Body of pancreas (tissue), 4 donors: Measurements from ENCODE around the gene RNU6-9.

Experiments
- POLR2A ChIP-seq, 3 donors: fragments of 450-650 bp; IDR thresholded peaks; one replicate each; pipeline ENCODE4 v1.6.1; 2016; ENCODE audit warnings: antibody characterized with exemption in 3 of 3, mild to moderate bottlenecking in 2 of 3
- TF ChIP-seq, protein P1 (sequence below), 7 experiments: fragments of 450-650 bp in 4 of 7; fragments of 200-600 bp in 3 of 7; sonication (generic) in 3 of 7; IDR thresholded peaks; one replicate each; pipeline ENCODE4 v1.5.1; 2016 to 2019; ENCODE audit warnings: antibody characterized with exemption in 7 of 7

DNA sequence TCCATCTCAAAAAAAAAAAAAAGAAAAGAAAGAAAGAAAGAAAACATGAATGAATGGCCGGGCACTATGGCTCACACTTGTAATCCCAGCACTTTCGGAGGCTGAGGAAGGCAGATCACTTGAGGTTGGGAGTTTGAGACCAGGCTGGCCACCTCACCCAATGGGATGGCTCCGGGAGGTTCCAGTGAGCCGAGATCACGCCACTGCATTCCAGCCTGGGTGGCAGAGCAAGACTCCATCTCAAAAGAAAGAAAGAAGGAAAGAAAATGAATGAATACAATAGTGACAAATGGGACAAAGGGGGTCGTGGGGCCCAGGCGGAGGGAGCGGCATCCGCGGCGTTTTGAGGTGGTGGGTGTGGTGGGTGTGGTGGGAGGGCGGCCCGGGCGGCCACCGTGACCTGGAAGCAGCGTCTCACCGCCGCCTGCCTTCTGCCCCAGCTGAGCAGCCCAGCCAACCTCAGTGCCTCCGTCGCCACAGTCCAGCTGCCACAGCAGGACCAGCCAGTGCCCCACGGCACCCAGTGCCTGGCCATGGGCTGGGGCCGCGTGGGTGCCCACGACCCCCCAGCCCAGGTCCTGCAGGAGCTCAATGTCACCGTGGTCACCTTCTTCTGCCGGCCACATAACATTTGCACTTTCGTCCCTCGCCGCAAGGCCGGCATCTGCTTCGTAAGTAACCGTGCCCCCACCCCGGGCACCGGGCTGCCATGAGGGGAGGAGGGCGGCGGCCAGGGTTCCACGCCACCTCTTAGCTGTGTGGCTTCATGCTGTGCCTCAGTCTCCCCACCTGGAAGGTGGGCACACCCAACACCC is 47.4 kb upstream of the RNU6-9 start:
- TF ChIP-seq, protein P1, sequence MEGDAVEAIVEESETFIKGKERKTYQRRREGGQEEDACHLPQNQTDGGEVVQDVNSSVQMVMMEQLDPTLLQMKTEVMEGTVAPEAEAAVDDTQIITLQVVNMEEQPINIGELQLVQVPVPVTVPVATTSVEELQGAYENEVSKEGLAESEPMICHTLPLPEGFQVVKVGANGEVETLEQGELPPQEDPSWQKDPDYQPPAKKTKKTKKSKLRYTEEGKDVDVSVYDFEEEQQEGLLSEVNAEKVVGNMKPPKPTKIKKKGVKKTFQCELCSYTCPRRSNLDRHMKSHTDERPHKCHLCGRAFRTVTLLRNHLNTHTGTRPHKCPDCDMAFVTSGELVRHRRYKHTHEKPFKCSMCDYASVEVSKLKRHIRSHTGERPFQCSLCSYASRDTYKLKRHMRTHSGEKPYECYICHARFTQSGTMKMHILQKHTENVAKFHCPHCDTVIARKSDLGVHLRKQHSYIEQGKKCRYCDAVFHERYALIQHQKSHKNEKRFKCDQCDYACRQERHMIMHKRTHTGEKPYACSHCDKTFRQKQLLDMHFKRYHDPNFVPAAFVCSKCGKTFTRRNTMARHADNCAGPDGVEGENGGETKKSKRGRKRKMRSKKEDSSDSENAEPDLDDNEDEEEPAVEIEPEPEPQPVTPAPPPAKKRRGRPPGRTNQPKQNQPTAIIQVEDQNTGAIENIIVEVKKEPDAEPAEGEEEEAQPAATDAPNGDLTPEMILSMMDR (IDR thresholded peaks at IDR 0.05) = no peak
- TF ChIP-seq POLR2A (IDR thresholded peaks at IDR 0.05) = no peak
